ENCODE results near the gene BOLA1. TPM values are rescaled to one million over a fixed set of nuclear protein-coding genes. Genes with fewer than 3 reads are reported as not detected.

Gene BOLA1
- total RNA-seq, 1 experiment from 2014 or later: 6.0 TPM

- H3K4me1 Mint-ChIP-seq: peaks cover 0 to 3% of the 10 kb centered on the region in 2 experiments; a peak in 1 of 4 replicates
- Histone ChIP-seq H3K79me2 (ENCODE audit: insufficient read depth, low read length) (no peaks in the 10 kb centered on the region), H2AFZ (ENCODE audit: low read length) (no peak overlapping the region), H3K9ac (ENCODE audit: extremely low read depth, insufficient read length, low read length) (no peak overlapping the region), H3T11ph (ENCODE audit: low read length) (no peak overlapping the region), H2BK120ac (ENCODE audit: low read depth, low read length, poor library complexity, severe bottlenecking) (no peak overlapping the region), H2BK12ac (ENCODE audit: insufficient read length, low read depth, low read length) (no peak overlapping the region), H3K23me2 (ENCODE audit: insufficient read length, low read depth, low read length, poor library complexity, severe bottlenecking) (peaks cover 14% of the 10 kb centered on the region), H2BK5ac (ENCODE audit: insufficient read length, low read length) (no peak overlapping the region), H4K5ac (ENCODE audit: insufficient read length, low read depth, low read length) (no peak overlapping the region), H3K79me1 (ENCODE audit: insufficient read depth, low read depth, low read length, poor library complexity, severe bottlenecking) (no peaks in the 10 kb centered on the region), H2BK20ac (ENCODE audit: low read depth, low read length, poor library complexity, severe bottlenecking) (no peak overlapping the region), H3K4ac (ENCODE audit: low read depth, low read length) (no peak overlapping the region), H3K4me2 (ENCODE audit: insufficient read depth, insufficient read length, low read length) (no peak overlapping the region), H3K27me3 (ENCODE audit: insufficient read depth, low read length) (no peaks in the 10 kb centered on the region), H3K27ac (ENCODE audit: insufficient read length, low read depth, low read length) (no peak overlapping the region), H2AK5ac (ENCODE audit: insufficient read length, low read length) (no peak overlapping the region), H3K18ac (ENCODE audit: insufficient read length, low read depth, low read length) (no peak overlapping the region), H3K56ac (ENCODE audit: insufficient read length, low read depth, low read length) (no peak overlapping the region), H3K23ac (ENCODE audit: insufficient read length, low read depth, low read length) (no peak overlapping the region), H2BK15ac (ENCODE audit: low read depth, low read length) (no peak overlapping the region), H3K9me3 (ENCODE audit: control insufficient read depth, low read depth, low read length) (no peaks in the 10 kb centered on the region), H4K8ac (replicated peaks; ENCODE audit: insufficient read length, low read depth, low read length) (no peak overlapping the region), H3K14ac (ENCODE audit: insufficient read depth, low read length) (no peak overlapping the region), H4K91ac (ENCODE audit: insufficient read length, low read depth, low read length) (no peak overlapping the region), H4K20me1 (ENCODE audit: control insufficient read depth, insufficient read depth, insufficient read length) (no peaks in the 10 kb centered on the region), H3K4me1 (ENCODE audit: insufficient read depth, low read length) (peaks cover 3% of the 10 kb centered on the region; the same call in 1 of the 2 replicates)
- DNase-seq: no peak
- H3K4me3 Mint-ChIP-seq: no peak overlapping the region
- H3K27ac Mint-ChIP-seq: no peak overlapping the region
- no peaks in the 10 kb centered on the region for H3K9me3 Mint-ChIP-seq
- TF ChIP-seq CTCF (conservative IDR thresholded peaks at IDR 0.05): no peak
- no peaks in the 10 kb centered on the region for H3K27me3 Mint-ChIP-seq (ENCODE audit: low read depth)
- no CpG with 5 or more reads among the region's 1 CpG for WGBS (ENCODE audit: extremely low coverage, insufficient read length, low lambda C conversion rate)
- H3K36me3 Mint-ChIP-seq (ENCODE audit: insufficient read depth in 1 of 3, low read depth in 3 of 3): no peaks in the 10 kb centered on the region
These were observed 17.5 kb upstream of the BOLA1 start for GRCh38 chr1:149881876-149882275.

Data from H9 (cell line).